OCI-LY7 (cell line): ENCODE results near the gene DPYD.

Experiments
- EZH2phosphoT487 ChIP-seq: fragments of 200-600 bp; sonication (generic); IDR thresholded peaks from 2 replicates; pipeline ENCODE4 v1.6.1; 2018; ENCODE audit warnings: low read depth, borderline replicate concordance, mild to moderate bottlenecking, mixed run types, antibody characterized with exemption, low read length, moderate library complexity, mixed read lengths
- TF ChIP-seq, protein P1 (sequence below): fragments of 200-600 bp; sonication (generic); conservative IDR thresholded peaks from 2 replicates; pipeline ENCODE4 v1.5.1; 2014; ENCODE audit warnings: mild to moderate bottlenecking, antibody characterized with exemption, low read length, moderate library complexity, mixed read lengths

GRCh38 chr1:97123717-97124431 lies 797.0 kb downstream of the DPYD start:
- TF ChIP-seq, protein P1, sequence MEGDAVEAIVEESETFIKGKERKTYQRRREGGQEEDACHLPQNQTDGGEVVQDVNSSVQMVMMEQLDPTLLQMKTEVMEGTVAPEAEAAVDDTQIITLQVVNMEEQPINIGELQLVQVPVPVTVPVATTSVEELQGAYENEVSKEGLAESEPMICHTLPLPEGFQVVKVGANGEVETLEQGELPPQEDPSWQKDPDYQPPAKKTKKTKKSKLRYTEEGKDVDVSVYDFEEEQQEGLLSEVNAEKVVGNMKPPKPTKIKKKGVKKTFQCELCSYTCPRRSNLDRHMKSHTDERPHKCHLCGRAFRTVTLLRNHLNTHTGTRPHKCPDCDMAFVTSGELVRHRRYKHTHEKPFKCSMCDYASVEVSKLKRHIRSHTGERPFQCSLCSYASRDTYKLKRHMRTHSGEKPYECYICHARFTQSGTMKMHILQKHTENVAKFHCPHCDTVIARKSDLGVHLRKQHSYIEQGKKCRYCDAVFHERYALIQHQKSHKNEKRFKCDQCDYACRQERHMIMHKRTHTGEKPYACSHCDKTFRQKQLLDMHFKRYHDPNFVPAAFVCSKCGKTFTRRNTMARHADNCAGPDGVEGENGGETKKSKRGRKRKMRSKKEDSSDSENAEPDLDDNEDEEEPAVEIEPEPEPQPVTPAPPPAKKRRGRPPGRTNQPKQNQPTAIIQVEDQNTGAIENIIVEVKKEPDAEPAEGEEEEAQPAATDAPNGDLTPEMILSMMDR, result no peak
- TF ChIP-seq EZH2phosphoT487, result no peak
